DMS53 (cell line): Measurements from ENCODE around the gene SYS1.

Source experiments
- DNase-seq: peaks from one replicate; lab custom pipeline; 2025; lab: John Stamatoyannopoulos, UW

The SYS1 gene

DNA sequence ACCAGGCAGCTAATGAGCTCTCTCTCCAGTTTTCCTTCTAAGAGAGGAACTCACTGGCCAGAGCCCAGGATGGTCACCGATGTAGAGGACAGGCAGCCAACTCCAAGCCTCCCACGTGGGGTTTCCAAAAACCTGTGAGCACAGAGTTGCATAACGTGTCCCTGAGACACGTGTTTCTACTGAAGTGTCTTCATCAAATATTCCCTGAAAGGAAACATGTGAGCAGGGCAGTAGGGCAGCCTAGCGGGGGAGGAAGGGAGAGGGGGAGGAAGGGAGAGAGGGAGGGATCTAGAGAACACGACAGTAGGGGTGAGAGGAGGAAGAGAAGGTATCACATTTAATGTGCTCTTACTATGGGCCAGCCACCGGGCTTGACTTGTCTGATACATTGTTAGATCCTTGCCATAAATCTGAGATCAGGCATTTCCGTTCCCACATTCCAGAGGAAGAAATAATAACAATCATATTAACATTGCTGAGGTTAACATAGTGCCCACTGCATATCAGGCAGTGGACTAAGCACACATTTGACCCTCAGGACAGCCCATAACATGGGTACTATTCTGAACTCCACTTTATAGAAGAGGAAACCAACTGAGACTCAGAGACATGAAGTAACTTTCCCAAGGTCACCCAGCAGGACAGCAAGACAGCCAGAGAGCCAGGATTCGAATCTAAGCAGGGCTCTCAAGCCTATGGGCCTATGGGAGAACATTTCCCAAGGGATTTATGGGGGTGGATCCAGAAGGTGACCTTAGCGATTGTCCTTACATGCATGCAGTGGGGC, 4.5 kb upstream of the SYS1 start:
- DNase-seq: peak; percentile 64

DNA sequence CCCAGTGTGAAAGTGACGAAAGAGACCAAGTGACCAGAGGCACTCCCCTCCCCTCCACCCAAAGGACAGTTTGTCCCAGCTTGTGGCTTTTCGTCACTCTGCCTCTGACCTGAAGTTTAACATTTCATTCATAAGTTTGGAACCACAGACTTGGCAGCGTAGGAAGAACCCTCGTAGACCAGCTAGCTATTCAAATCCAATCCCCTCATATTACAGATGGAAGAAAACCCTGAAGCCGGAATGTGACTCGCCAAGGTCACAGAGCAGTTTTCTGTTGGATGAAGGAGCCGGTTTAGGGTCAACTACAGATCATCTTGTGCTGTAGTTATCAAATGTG, 3.9 kb upstream of the SYS1 start:
- DNase-seq: no peak

GRCh38 chr20:45359406-45360148, 3.4 kb upstream of the SYS1 start:
- no peak for DNase-seq

DNA sequence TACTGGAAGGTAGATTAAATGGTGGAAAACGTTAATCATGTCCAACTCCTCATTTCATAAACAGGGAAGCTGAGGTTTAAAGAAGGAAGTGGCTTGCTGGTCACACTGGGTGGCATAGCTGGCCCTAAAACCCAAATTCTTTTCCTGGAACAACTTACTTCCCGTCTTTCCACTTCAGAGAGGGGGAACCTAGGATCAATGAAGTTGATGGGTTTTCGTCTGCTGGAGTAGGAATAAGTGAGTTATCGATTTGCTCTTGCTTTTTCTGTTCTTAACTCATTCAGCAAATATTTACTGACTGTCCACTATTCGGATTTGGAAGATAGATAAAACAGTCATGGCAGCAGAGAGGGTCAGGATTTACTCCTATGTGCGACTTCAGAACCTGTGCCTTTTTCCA, 1.2 kb upstream of the SYS1 start:
- DNase-seq: no peak

DNA sequence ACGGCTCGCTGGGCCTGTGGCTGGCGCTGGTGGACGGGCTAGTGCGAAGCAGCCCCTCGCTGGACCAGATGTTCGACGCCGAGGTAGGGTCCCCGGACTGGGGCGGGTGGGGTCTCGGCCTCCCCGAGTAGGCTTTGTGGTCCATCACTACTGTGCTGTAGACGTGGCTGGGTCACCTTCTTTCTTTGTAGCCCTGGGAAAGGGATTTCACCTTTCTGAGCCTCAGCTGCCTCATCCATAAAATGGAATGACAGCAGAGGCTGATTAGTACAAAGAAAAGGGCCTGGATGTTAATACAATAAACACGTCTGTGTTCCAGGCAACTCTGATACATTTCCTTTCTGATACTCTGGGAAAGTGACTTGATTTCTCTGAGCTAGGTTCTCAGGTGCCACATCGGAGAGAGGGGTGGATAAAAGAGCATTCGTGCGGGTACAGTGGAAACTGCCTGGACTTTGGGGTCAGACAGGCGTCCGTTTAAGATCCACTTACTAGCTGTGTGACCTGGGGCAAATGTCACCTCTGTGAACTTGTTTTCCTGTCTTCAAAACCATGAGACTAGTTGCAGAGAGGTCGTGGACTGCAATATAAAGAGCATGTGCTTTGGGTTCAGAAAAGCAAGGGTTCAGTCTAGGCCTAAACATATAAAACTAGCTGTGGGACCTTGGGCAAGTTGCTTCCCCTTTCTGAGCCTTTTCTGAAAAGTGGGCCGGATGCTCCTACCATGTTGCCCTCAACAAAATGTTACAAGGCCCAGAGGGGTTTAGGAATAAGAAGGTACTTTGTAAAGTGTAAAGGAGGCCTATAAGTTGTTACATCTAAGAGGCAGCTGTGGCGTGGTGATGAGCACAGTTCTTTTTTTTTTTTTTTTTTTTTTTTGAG, 896 bp downstream of the SYS1 start:
- no peak for DNase-seq

DNA sequence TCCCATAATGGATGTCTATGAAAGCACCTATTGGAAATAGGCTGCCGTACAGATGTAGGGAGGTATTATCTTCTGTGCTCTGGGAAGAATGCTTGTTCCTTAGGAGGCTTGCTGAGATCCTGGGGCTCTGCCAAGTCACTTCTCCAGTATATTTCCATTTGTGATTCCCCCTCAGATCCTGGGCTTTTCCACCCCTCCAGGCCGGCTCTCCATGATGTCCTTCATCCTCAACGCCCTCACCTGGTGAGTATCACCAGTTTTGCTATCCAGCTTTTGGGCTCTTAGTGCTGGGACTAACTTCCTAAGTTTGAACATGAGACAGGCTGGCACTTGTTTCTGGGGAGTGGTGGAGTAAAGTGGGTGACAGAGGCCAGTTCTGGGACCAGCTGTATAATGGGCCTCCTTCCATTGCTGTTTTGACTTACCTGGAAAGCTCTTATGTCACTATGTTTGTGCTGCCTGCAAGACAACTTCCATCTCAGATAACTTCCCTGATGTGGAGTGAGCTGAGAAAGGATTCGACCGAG, 2.6 kb downstream of the SYS1 start:
- no peak for DNase-seq

DNA sequence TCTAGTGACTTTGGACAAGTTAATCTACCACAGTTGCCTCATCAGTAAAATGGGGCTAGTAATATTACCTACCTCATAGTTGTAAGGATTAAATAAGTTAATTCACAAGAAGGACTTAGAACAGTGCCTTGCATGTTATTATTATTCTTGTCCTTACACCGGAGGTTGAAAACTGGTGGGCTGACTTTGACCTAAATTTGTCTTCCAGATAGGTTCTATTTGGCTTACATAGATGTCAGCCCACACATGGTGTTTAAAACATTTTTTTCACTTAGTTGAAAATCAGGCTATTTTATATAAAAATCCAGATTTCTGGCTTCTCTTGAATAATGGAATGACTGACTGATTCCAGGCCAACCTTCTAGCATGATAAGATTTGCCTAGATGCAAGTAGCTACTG, 3.2 kb downstream of the SYS1 start:
- no peak for DNase-seq

- no peak for DNase-seq
Observed at GRCh38 chr20:45366631-45367030, 3.7 kb downstream of the SYS1 start.

DNA sequence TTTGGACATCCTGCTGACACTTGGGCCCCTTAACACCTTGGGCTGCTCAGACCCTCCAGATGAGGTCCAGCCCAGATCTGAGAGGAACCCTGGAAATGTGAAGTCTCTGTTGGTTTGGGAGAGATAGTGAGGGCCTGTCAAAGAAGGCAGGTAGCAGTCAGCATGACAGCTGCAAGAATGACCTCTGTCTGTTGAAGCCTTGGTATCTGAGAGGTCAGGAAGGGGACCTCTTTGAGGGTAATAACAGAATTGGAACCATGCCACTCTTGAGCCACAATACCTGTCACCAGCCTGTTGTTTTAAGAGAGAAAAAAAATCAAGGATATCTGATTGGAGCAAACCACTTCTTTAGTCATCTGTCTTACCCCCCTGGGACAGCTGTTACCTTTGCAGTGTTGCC, 4.2 kb downstream of the SYS1 start:
- DNase-seq: no peak

GRCh38 chr20:45368221-45368980, 5.4 kb downstream of the SYS1 start:
- no peak for DNase-seq

- no peak for DNase-seq
Observed at GRCh38 chr20:45370571-45371160, 7.7 kb downstream of the SYS1 start.

GRCh38 chr20:45372241-45372640, 9.3 kb downstream of the SYS1 start:
- no peak for DNase-seq

DNA sequence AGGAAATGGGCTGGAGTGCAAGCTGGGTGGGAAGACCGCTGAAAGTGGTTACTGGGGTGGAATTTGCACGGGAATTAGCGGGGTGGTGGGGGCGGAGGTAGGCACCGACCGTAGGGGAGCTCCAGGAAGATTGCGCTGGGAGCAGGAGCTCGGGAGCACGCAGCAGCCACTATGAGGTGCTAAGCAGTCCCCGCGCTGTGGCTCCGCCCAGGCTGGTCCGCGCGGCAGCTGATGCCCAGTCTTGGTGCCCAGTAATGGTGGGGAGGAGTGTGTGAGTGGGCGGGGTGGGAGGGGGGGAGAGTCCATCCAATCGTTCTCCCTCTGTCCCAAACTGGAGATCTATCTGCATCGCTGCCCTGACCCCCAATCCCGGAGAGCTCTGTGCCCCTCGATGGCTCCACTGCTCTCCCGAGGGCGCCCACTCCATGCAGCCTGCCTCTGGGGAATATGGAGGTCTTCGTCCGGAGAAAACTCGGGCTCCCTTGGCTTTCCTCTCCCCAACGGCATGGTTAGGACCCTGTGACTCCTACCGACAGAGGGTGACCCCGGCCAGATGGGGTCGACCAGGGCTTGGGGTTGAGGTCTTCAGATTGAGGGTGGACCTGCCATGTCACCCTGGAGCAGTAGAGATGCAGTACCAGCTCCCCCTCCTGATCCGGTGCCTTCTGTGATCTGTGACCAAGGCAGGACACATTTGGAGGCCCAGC, 9.8 kb downstream of the SYS1 start:
- peak; percentile 83 for DNase-seq

DNA sequence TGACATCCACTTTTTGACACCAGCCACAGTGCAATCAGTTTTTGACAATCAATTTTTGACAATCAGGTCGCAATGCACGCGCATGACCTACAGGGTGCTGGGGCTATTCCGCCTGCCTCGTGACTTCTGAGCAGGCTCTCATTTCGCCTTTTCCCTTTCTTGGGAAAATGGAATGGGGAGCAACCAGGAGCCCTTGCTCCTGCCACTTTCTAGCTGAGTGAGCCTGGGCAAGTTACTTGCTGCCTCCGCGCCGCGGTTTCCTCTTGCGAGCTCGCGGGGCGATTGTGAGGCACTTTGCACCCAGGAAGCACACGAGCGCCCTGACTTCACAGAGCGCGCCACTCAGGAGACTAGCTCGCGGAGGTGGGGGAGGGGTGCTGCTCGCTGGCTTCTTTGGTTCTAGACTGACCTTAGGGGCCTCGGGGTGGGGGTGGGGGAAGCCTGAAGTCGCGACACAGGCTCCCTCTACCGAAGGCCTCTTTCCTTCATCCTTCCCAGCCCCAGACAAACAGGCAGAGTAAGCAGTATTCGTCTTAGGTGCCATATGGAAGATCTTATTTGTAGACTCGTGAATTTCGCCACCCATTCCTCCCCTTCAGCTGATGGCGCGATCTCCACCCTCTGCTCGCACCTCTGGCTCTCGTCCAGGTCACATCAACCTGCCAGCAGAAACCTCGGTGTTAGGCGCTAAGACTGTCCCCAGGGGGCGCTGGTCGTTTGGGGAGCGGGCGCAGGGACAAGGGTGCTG, 10.6 kb downstream of the SYS1 start:
- DNase-seq: peak; percentile 97

- no peak for DNase-seq
Observed at GRCh38 chr20:45374101-45374467, 11.1 kb downstream of the SYS1 start.

DNA sequence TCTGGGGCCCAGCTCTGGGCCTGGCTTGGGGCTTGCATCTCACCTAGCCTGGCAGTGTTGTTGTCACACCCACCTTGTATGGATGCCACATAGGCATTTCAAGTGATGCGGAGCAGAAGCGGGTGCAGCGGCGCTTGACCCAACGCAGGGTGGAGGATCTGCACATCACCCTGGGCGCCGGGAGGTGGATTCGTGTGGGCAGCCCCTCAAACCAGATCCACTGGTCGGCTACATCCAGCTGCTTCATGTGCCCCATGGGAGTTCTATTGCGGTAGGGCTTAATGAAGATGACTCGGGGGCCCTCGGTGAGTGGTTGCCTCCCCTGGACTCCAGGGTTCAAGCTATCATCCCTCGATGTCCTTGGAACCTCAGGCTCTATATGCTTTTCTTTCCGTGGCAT, 12.0 kb downstream of the SYS1 start:
- DNase-seq: no peak

DNA sequence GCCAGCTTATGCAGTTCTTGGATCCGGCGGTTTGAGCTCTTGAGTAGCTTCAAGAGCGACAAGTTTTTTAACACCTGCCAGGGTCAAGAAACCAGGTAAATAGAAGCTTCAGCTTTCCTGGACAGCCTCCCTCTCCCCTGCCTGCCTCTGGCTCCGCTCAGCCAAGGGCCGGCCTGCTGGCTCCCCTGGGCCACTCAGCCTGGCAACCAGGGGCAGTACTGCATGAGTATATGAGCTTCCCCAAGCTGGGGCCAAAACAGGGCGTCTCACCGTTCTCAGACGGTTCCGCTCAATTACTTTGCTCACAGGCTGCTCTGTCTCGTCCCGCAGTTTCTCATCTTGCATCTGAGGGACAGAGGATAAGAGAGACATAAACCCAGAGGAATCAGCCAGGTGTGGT, 14.3 kb downstream of the SYS1 start:
- no peak for DNase-seq

DNA sequence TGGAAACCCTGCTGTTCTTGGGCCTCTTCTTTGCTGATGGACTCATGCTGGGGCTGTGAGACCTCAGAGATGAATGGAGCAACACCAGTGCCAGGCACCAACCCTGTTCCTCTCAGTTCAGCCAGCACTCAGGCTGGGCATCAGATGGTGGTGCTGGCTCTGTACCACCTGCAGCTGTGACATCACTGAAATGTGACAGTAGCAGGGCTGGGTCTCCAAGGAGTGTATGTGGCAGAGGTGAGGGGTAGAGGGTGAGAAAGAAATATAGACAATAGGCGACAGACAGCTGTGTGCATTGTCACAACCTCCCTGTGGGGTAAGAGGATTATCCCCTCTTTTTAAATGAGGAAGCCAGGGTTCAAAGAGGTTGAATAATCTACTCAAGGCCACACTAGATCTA, 15.2 kb downstream of the SYS1 start, which contains the start of gene TP53TG5:
TP53TG5 (minus strand) TSS at position 135 of the 400 bp plus-strand sequence; CDS start at position 46, 89 bp downstream.
- DNase-seq: no peak

- no peak for DNase-seq
Observed at GRCh38 chr20:45387274-45387673, 24.3 kb downstream of the SYS1 start.

GRCh38 chr20:45390931-45391330, 28.0 kb downstream of the SYS1 start:
- DNase-seq: peak; percentile 30
